DOHH2 (cell line): Measurements from ENCODE around the gene GPR42.

Experiments used
- CTCF ChIP-seq: fragments of 200-600 bp; sonication (generic); IDR thresholded peaks from one replicate; pipeline ENCODE4 v1.5.1; 2014; ENCODE audit warnings: antibody characterized with exemption, mild to moderate bottlenecking, low read depth, low read length; ENCODE audit not compliant: poor library complexity, severe bottlenecking
- EZH2phosphoT487 ChIP-seq: fragments of 200-600 bp; sonication (generic); IDR thresholded peaks from 2 replicates; pipeline ENCODE4 v1.6.1; 2017; ENCODE audit warnings: borderline replicate concordance, mild to moderate bottlenecking, antibody characterized with exemption, low read length, moderate library complexity, mixed read lengths

GRCh38 chr19:35400773-35401100 lies 29.9 kb downstream of the GPR42 start:
- TF ChIP-seq CTCF = no peak
- no peak for TF ChIP-seq EZH2phosphoT487
